Measurements from ENCODE around the gene CCN6. TPM values are rescaled to one million over a fixed set of nuclear protein-coding genes. Genes with fewer than 3 reads are reported as not detected.

CCN6 gene
- total RNA-seq, 2 donors from 2014 or later = 0.62 TPM; not detected in 1

DNA sequence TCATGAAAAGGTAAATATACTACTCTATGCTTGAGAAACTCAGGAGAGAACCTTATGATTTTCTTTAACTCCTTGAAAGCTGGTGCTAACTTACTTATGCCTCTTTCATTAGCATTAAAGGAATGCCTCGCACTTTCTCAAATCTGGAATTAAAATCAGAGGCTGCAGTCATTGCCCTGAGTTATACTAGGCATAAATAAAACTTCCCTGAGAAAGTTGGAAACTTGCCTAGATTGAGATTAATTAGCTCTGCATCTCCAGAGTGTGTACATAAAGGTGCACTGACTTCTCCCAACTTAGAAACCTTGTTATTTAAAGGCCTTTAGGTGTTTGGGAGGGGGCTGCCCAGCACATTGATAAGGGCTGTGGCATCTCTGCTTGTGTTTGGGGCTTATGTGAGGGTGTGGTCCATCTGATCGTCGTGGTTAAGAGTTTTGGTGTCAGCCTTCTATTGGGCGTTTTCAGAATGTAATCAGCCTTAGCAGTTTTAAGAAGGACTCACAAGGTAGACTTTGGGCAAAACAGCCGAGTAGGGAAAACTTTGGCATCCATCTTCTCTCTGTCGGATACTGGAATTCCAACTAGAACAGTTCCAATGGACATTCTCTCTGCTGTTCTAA is 32.1 kb upstream of the CCN6 start:
- H3K9me3 ChIP-seq = no peaks in the 10 kb centered on the region
- no peaks in the 10 kb centered on the region for H3K27me3 ChIP-seq (replicated peaks; ENCODE audit: insufficient read depth)
- H3K4me1 ChIP-seq (replicated peaks) = peaks cover 9% of the 10 kb centered on the region
- intact Hi-C loops (cut with DNase I) = no loop called here
- no peak overlapping the region for H3K4me3 ChIP-seq
- DNase-seq (ENCODE audit: low spot score) = no peak
- no peak overlapping the region for H3K27ac ChIP-seq
- TF ChIP-seq, protein P1, sequence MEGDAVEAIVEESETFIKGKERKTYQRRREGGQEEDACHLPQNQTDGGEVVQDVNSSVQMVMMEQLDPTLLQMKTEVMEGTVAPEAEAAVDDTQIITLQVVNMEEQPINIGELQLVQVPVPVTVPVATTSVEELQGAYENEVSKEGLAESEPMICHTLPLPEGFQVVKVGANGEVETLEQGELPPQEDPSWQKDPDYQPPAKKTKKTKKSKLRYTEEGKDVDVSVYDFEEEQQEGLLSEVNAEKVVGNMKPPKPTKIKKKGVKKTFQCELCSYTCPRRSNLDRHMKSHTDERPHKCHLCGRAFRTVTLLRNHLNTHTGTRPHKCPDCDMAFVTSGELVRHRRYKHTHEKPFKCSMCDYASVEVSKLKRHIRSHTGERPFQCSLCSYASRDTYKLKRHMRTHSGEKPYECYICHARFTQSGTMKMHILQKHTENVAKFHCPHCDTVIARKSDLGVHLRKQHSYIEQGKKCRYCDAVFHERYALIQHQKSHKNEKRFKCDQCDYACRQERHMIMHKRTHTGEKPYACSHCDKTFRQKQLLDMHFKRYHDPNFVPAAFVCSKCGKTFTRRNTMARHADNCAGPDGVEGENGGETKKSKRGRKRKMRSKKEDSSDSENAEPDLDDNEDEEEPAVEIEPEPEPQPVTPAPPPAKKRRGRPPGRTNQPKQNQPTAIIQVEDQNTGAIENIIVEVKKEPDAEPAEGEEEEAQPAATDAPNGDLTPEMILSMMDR (IDR thresholded peaks at IDR 0.05) = no peak
- no peak for TF ChIP-seq POLR2A (IDR thresholded peaks at IDR 0.05)
- TF ChIP-seq POLR2AphosphoS5 (IDR thresholded peaks at IDR 0.05) = no peak
- 68% methylated on average over 6 of the region's 6 CpGs for WGBS
- no peaks in the 10 kb centered on the region for H3K36me3 ChIP-seq

DNA sequence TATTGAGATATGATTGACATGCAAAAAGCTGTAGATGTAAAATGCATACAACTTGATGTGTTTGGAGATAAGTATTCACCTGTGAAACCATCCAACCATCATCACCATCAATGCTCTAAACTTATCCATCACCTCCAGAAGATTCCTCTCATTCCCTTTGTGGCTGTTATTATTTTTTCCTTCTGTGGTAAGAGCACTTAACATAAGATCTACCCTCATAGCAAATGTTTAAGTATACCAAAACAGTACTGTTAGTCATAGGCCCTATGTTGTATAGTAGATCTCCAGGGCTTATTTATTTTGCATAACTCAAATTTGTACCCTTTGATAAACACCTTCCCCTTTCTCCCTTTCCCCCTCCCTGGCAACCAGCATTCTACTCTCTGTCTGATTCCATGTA is 31.2 kb upstream of the CCN6 start:
- Histone ChIP-seq H3K4me1 (replicated peaks) (peaks cover 9% of the 10 kb centered on the region), H3K36me3 (no peaks in the 10 kb centered on the region), H3K4me3 (no peak overlapping the region), H3K27ac (no peak overlapping the region), H3K9me3 (no peaks in the 10 kb centered on the region), H3K27me3 (replicated peaks; ENCODE audit: insufficient read depth) (no peaks in the 10 kb centered on the region)
- intact Hi-C loops (cut with DNase I) = no loop called here
- TF ChIP-seq, protein P1 (IDR thresholded peaks at IDR 0.05) = no peak
- TF ChIP-seq POLR2A (IDR thresholded peaks at IDR 0.05) (no peak), POLR2AphosphoS5 (IDR thresholded peaks at IDR 0.05) (no peak)
- DNase-seq (ENCODE audit: low spot score) = no peak

DNA sequence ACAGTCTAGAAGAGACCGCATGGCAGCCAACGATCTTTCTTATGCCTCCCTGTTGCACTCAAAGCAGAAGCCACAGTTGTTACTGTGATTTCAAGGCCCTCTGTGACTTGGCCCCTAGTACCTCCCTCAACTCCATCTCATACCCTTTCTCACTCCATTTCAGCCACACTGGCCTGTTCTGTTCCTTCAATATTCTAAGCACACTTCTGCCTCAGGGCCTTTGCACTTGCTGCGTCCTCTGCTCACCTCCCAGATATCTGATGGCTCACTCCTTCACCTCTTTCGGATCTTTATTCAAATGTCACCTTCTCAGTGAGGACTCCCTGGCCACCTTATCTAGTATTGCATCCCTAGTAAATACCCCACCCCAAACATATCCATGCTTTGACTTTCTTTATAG is 29.4 kb upstream of the CCN6 start:
- intact Hi-C loops (cut with DNase I) = no loop called here
- Histone ChIP-seq H3K27ac (no peak overlapping the region), H3K36me3 (no peaks in the 10 kb centered on the region), H3K4me3 (no peak overlapping the region), H3K27me3 (replicated peaks; ENCODE audit: insufficient read depth) (no peaks in the 10 kb centered on the region), H3K4me1 (replicated peaks) (peaks cover 3% of the 10 kb centered on the region), H3K9me3 (no peaks in the 10 kb centered on the region)
- DNase-seq (ENCODE audit: low spot score) = no peak
- 97% methylated on average over 4 of the region's 4 CpGs for WGBS
- TF ChIP-seq, protein P1 (IDR thresholded peaks at IDR 0.05) = no peak
- TF ChIP-seq POLR2AphosphoS5 (IDR thresholded peaks at IDR 0.05) (no peak), POLR2A (IDR thresholded peaks at IDR 0.05) (no peak)

DNA sequence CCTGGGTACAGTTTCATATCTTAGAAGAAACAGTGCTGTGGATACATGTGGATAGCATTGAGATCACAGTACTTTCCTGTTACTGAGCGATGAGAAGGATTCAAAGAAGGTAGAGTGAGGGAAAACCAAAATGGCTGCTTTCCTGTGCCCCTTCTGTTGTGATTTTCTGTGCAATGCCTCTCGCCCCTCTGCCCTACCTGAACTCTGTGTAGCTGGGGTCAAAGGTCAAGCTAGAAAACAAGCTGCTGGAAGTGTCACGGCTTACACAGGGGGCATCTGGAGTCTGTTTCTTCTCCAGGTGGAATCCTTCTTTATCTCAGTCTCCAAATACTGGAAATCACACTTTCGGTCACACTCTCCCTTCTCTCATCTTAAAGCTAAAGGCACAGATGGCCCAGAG is 27.0 kb upstream of the CCN6 start:
- H3K9me3 ChIP-seq = no peaks in the 10 kb centered on the region
- no peak for DNase-seq (ENCODE audit: low spot score)
- no peaks in the 10 kb centered on the region for H3K4me1 ChIP-seq (replicated peaks)
- 96% methylated on average over 4 of the region's 4 CpGs for WGBS
- no peak overlapping the region for H3K27ac ChIP-seq
- H3K4me3 ChIP-seq = no peak overlapping the region
- H3K36me3 ChIP-seq = no peaks in the 10 kb centered on the region
- no peaks in the 10 kb centered on the region for H3K27me3 ChIP-seq (replicated peaks; ENCODE audit: insufficient read depth)
- TF ChIP-seq POLR2A (IDR thresholded peaks at IDR 0.05) (no peak), POLR2AphosphoS5 (IDR thresholded peaks at IDR 0.05) (no peak)
- TF ChIP-seq, protein P1 (IDR thresholded peaks at IDR 0.05) = no peak
- intact Hi-C loops (cut with DNase I) = no loop called here

DNA sequence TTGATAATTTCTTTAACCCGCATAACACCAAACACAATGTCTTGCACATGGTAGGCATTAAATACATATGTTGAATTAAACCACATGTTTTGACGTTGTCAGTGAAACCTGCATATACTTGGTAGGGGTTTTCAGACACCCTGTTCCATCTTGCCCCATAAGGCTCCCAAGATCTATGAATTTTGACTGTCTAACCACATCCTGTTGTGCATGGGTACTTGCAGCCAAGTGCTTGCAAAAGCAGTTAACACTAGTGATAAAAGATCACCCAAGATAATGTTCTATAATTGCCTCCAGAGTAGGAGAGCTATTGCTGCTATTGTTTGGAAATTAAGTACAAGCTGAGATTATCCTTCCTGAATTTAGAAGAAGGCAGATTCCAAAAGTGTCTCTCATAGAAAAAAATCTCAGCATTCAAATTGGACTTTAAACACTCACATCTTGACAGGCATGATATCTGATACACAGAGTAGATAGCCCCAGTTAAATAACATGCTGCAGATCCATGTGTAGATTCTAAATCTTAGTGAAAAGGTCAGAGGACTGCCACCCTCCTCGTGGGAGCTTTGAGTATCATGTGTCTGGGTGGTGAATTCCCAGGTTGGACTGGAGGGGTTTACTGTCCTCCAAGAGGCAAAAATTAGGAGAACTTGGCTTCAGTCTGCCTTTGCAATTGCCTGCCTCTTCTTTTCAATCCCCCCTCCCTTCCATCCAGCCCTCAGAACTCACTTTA is 25.8 kb upstream of the CCN6 start:
- WGBS = 59% methylated on average over 3 of the region's 3 CpGs
- Histone ChIP-seq H3K27me3 (replicated peaks; ENCODE audit: insufficient read depth) (no peaks in the 10 kb centered on the region), H3K9me3 (no peaks in the 10 kb centered on the region), H3K27ac (no peak overlapping the region), H3K4me1 (replicated peaks) (no peaks in the 10 kb centered on the region), H3K36me3 (no peaks in the 10 kb centered on the region), H3K4me3 (no peak overlapping the region)
- TF ChIP-seq, protein P1 (IDR thresholded peaks at IDR 0.05) = no peak
- TF ChIP-seq POLR2AphosphoS5 (IDR thresholded peaks at IDR 0.05) (no peak), POLR2A (IDR thresholded peaks at IDR 0.05) (no peak)
- DNase-seq (ENCODE audit: low spot score) = no peak
- intact Hi-C loops (cut with DNase I) = no loop called here
